ENCODE data around the gene FXR2. TPM values are rescaled to one million over a fixed set of nuclear protein-coding genes. Genes with fewer than 3 reads are reported as not detected.
A peak's percentile ranks its signal among the peaks of the same experiment; 100 is the strongest.

Gene FXR2
- total RNA-seq, 1 experiment from 2014 or later, result 30.9 TPM

- TF ChIP-seq CTCF (IDR thresholded peaks at IDR 0.05; ENCODE audit: unreplicated experiment), result peak; percentile 23
- peak; percentile 16 for DNase-seq
Measured at GRCh38 chr17:7548585-7549400, 65.9 kb downstream of the FXR2 start, which contains the start of gene TNFSF12. TNFSF12 (plus strand) TSS chr17:7549058; CDS start chr17:7549154, 96 bp downstream.

GRCh38 chr17:7544911-7545310 lies 69.8 kb downstream of the FXR2 start:
- Mint-ChIP-seq H3K4me1 (ENCODE audit: low read depth, unreplicated experiment) (peaks cover 9% of the 10 kb centered on the region), H3K4me3 (ENCODE audit: low read depth, unreplicated experiment) (no peak overlapping the region), H3K9me3 (ENCODE audit: low read depth, unreplicated experiment) (no peaks in the 10 kb centered on the region), H3K36me3 (ENCODE audit: insufficient read depth, unreplicated experiment) (no peaks in the 10 kb centered on the region), H3K27ac (ENCODE audit: unreplicated experiment) (no peak overlapping the region), H3K27me3 (ENCODE audit: unreplicated experiment) (peaks cover 7% of the 10 kb centered on the region)
- intact Hi-C loops (cut with micrococcal nuclease; ENCODE audit: unreplicated experiment), result no loop called here
- BruUV-seq (replicated peaks), result no TSS peak
- no peak for TF ChIP-seq CTCF (IDR thresholded peaks at IDR 0.05; ENCODE audit: unreplicated experiment)
- no peak for DNase-seq
- CTCF ChIA-PET, result no interaction called here

More at GRCh38 chr17:7548585-7549400, 65.9 kb downstream of the FXR2 start, which contains the start of gene TNFSF12:
- CTCF ChIA-PET, result interaction anchor here (1.5 kb wide), 1 partner anchor 9 kb away, joined by 4 read pairs; no protein-coding TSS in a partner anchor
- Mint-ChIP-seq H3K9me3 (ENCODE audit: low read depth, unreplicated experiment) (no peaks in the 10 kb centered on the region), H3K27ac (ENCODE audit: unreplicated experiment) (no peak within 1 kb of the TSS), H3K4me1 (ENCODE audit: low read depth, unreplicated experiment) (peaks cover 16% of the 10 kb centered on the region), H3K27me3 (ENCODE audit: unreplicated experiment) (no peaks in the 10 kb centered on the region), H3K36me3 (ENCODE audit: insufficient read depth, unreplicated experiment) (peaks cover 6% of the 10 kb centered on the region), H3K4me3 (ENCODE audit: low read depth, unreplicated experiment) (peak within 1 kb of the TSS; percentile 71)
- BruUV-seq (replicated peaks), result no TSS peak
- intact Hi-C loops (cut with micrococcal nuclease; ENCODE audit: unreplicated experiment), result no loop called here

Other genes starting within 250 kb of the FXR2 start
- 7.0 and 8.6 TPM in 2 replicates for gene TNK1, start 233.8 kb downstream of the FXR2 start, total RNA-seq (2022)
- gene PLSCR3, start 220.4 kb downstream of the FXR2 start, total RNA-seq (2022), result 21.9 and 26.3 TPM in 2 replicates
- 47.8 and 51.5 TPM in 2 replicates for gene TMEM256, start 210.8 kb downstream of the FXR2 start, total RNA-seq (2022)
- 13.9 and 14.6 TPM in 2 replicates for gene NLGN2, start 207.1 kb downstream of the FXR2 start, total RNA-seq (2022)
- gene SPEM1, start 194.6 kb downstream of the FXR2 start, total RNA-seq (2022), result not detected in 2 replicates
- not detected in 2 replicates for gene SPEM2, start 189.3 kb downstream of the FXR2 start, total RNA-seq (2022)
- gene SPEM3, start 186.0 kb downstream of the FXR2 start, total RNA-seq (2022), result not detected in 2 replicates
- gene TMEM102, start 179.5 kb downstream of the FXR2 start, total RNA-seq (2022), result 8.5 TPM in 2 replicates
- gene FGF11, start 175.4 kb downstream of the FXR2 start, total RNA-seq (2022), result 1.2 and 2.1 TPM in 2 replicates
- 2.4 and 3.0 TPM in 2 replicates for gene CHRNB1, start 169.8 kb downstream of the FXR2 start, total RNA-seq (2022)
- gene ZBTB4, start 135.3 kb downstream of the FXR2 start, total RNA-seq (2022), result 27.2 and 28.1 TPM in 2 replicates
- not detected in 2 replicates for gene SLC35G6, start 133.5 kb downstream of the FXR2 start, total RNA-seq (2022)
- gene POLR2A, start 130.5 kb downstream of the FXR2 start, total RNA-seq (2022), result 89.0 and 99.3 TPM in 2 replicates
- gene TNFSF12, start 65.8 kb downstream of the FXR2 start, total RNA-seq (2022), result 7.7 and 8.4 TPM in 2 replicates
- gene TNFSF13, start 56.1 kb downstream of the FXR2 start, total RNA-seq (2022), result 19.7 and 25.7 TPM in 2 replicates
- 52.0 and 54.3 TPM in 2 replicates for gene SENP3, start 53.0 kb downstream of the FXR2 start, total RNA-seq (2022)
- gene CD68, start 35.3 kb downstream of the FXR2 start, total RNA-seq (2022), result 28.6 and 50.0 TPM in 2 replicates
- gene MPDU1, start 31.0 kb downstream of the FXR2 start, total RNA-seq (2022), result 34.6 and 36.3 TPM in 2 replicates
- not detected in 2 replicates for gene SOX15, start 24.8 kb downstream of the FXR2 start, total RNA-seq (2022)
- 15.9 and 16.6 TPM in 2 replicates for gene SAT2, start 12.9 kb upstream of the FXR2 start, total RNA-seq (2022)
- 0.39 TPM in 1 of 2 replicates, not detected in the other for gene SHBG, start 15.2 kb upstream of the FXR2 start, total RNA-seq (2022)
- not detected in 2 replicates for gene ATP1B2, start 36.0 kb upstream of the FXR2 start, total RNA-seq (2022)
- gene TP53, start 72.6 kb upstream of the FXR2 start, total RNA-seq (2022), result 98.3 and 119 TPM in 2 replicates
- gene WRAP53, start 73.6 kb upstream of the FXR2 start, total RNA-seq (2022), result 10.1 and 12.9 TPM in 2 replicates
- 0.38 and 0.88 TPM in 2 replicates for gene EFNB3, start 90.3 kb upstream of the FXR2 start, total RNA-seq (2022)
- gene DNAH2, start 102.8 kb upstream of the FXR2 start, total RNA-seq (2022), result 0.26 and 0.51 TPM in 2 replicates
- gene KDM6B, start 219.3 kb upstream of the FXR2 start, total RNA-seq (2022), result 29.0 and 37.3 TPM in 2 replicates
- 2.9 and 3.6 TPM in 2 replicates for gene TMEM88, start 240.2 kb upstream of the FXR2 start, total RNA-seq (2022)
- gene NAA38, start 242.7 kb upstream of the FXR2 start, total RNA-seq (2022), result 36.3 and 36.6 TPM in 2 replicates
- 8.0 and 8.4 TPM in 2 replicates for gene CYB5D1, start 243.1 kb upstream of the FXR2 start, total RNA-seq (2022)